GM12865 (cell line): ENCODE results near the gene BMPER.

Experiments used
- DNase-seq: peaks from one replicate; pipeline ENCODE4 v3.0.0; 2010; ENCODE audit warnings: low read depth
- H3K4me3 ChIP-seq: 2 replicates; pipeline ENCODE4 v1.5.1; 2011; ENCODE audit warnings: mild to moderate bottlenecking, low read depth, low read length, control low read depth
- TF ChIP-seq, protein P1 (sequence below): IDR thresholded peaks from 2 replicates; pipeline ENCODE4 v1.5.1; 2011; ENCODE audit warnings: low read length, control low read depth, low read depth, inconsistent platforms; ENCODE audit not compliant: insufficient read depth; ENCODE audit errors: missing control alignments

BMPER gene

DNA sequence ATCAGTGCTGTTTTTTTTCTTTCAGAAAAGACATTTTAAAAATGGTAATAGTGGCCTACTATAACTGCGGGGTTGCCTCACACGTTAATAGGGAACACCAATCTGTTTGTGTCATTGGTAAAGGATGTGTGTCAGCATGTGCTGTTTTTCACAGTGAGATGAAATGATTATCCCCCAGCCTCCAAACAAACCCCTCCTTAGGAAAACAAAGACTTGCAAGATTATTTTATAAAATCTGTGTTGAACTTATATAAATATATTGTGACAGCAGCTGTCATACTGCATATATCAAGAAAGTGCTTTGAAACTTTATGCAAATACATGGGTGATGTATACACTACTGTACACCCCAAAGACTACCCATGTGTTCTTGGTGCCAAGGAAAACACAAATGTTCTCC lies 125.8 kb downstream of the BMPER start:
- H3K4me3 ChIP-seq: no peak overlapping the region
- TF ChIP-seq, protein P1, sequence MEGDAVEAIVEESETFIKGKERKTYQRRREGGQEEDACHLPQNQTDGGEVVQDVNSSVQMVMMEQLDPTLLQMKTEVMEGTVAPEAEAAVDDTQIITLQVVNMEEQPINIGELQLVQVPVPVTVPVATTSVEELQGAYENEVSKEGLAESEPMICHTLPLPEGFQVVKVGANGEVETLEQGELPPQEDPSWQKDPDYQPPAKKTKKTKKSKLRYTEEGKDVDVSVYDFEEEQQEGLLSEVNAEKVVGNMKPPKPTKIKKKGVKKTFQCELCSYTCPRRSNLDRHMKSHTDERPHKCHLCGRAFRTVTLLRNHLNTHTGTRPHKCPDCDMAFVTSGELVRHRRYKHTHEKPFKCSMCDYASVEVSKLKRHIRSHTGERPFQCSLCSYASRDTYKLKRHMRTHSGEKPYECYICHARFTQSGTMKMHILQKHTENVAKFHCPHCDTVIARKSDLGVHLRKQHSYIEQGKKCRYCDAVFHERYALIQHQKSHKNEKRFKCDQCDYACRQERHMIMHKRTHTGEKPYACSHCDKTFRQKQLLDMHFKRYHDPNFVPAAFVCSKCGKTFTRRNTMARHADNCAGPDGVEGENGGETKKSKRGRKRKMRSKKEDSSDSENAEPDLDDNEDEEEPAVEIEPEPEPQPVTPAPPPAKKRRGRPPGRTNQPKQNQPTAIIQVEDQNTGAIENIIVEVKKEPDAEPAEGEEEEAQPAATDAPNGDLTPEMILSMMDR: no peak
- DNase-seq: no peak

DNA sequence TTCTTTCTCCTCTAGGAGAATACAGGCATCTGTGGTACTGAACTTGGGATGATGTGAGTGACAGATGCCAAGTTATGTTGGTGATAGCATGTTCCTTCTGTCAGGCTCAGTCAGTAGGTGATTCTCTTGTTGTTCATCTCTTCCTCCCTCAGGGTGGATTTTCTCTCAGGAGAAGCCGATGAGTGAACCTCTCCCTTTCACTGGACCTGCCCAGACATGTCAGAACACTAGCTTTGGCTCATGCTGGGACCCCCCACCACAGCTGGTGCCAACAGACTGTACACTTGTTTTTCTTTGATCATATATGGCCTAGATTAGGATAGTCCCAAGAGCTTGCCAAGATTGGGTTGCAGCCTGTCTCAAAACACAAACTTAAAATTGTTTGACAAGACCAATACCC lies 129.4 kb downstream of the BMPER start:
- no peak for DNase-seq
- TF ChIP-seq, protein P1: no peak
- no peak overlapping the region for H3K4me3 ChIP-seq

DNA sequence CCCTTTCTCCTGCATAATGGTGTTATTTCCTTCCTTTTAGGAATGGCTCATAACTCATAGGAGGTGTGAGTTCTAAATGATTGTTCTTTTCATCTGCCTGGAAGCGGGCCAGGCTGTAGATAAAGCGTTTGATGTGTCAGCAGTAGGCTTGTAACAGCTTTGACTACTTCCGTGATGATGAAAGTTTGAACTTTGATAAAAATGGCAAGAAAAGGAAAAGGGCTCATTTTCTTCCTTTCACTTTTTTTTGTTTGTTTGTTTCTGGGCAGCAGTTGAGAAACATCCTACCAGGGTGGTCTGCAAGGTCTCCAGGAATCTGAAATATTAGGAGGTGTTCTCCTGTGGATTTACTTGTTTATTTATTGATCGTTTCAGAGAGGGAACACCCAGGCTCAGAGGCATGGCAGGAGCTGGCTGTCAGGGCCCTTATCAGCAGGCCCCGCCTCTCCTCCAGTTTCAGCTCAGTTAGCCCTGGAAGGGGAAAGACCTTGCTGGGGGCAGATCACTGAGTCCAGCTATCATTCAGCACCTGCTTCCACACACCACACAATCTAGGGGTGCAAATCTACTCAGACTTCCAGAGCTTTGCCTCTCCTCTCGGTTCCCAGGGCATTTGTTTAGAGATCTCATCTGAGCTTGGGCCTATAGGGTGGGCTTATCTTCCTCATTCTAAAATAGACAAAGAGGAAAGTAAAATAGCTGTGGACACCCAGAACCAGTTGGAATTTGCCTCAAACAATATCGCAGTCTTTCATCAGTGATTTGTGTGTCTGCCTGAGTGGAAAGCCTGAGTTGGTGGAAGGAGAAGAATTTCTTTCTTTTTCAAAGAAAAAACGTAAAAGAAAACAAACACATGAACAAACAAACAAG lies 130.9 kb downstream of the BMPER start:
- TF ChIP-seq, protein P1: no peak

DNA sequence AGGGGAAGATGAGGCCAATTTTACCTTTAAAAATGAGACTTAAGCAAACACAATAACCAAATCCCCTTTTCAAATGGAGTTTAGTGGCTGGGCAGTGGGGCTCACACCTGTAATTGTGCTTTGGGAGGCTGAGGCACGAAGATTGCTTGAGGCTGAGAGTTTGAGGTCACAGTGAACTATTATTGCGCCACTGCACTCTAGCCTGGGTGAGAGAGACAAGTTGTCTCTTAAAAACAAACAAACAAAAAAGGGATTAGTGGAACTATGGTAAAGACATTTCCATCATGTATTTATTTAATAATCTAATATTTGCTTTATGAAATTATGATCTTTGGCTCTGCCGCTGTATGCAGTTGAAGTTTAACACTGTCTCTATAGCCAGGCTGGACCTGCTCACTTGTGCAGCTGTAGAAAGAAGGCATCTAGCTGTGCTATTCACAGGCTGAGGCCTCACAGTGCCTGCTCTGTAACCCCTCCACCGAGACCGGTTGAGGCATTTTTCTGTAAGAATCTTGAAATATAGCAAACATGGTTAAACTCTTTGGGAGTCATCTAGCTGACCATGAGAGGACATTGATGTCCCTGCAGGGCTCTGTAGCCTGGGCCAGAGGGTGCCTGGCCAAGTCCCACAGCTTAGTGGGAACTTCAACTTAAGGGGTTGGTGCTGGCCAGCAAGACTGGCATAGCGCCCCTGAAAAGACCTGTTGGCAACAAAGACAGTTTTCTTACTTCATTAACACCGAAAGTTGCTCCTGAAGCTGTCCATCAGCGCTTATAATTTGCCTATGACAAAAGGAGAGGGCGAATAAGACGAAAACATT lies 131.8 kb downstream of the BMPER start:
- no peak overlapping the region for H3K4me3 ChIP-seq
- TF ChIP-seq, protein P1: no peak
- DNase-seq: no peak

More for the DNA sequence above, 130.9 kb downstream of the BMPER start:
- no peak for DNase-seq
- H3K4me3 ChIP-seq: no peak overlapping the region

DNA sequence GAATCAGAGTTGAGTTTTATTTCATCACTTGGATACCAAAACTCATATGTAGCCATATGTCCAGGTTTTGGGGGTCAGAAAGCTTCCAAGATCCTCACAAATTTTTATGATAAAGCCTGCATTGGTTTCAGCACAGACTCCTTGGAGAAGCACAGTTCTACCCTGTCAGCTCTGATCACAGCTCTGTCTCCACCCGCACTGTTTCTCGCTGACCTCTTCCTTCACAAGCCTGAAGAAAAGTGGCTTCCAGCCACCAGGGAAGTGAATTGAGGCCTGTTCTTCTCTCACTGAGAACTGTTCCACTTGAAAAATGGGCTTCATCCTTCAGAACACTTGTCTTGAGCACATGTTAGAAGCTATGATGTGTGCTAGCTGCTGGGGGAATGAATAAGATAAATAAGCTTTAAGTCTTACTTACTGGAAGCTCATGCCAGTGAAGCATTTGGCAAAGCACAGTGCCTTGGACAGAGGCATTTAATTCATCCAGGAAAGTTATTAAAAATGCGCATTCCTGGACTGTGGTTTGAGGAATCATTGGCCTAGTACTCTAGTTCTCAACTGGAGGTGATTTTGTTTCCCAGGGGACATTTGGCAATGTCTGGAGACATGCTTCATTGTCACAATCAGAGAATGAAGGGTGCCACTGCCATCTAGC lies 133.6 kb downstream of the BMPER start:
- DNase-seq: no peak
- TF ChIP-seq, protein P1: no peak
- H3K4me3 ChIP-seq: no peak overlapping the region

DNA sequence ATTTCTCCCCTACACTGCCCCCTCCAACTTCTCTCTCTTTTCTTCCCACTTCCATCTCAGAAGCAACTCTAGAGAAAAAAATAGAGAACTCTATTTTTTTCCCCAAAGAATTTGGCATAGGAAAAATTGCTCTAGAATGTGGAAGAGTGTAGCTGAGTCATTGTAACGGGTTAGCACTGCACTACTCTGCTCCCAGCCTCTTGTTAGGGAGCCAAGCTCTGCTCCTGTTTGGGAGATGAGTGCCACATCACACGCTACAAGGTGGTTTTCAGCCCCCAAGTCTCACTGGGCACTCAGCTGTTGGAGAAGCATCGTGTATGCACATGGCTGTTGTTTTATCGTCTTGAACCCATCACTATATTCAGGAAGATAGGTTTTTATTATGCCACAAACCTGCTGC lies 136.4 kb downstream of the BMPER start:
- no peak overlapping the region for H3K4me3 ChIP-seq
- DNase-seq: no peak
- TF ChIP-seq, protein P1: no peak
